Fibroblast of the aortic adventitia (primary cell): Measurements from ENCODE around the gene OR2AK2. TPM values are rescaled to one million over a fixed set of nuclear protein-coding genes. Genes with fewer than 3 reads are reported as not detected.
A peak's percentile ranks its signal among the peaks of the same experiment; 100 is the strongest.
"Not testable (repeated sequence)": the region's sequence is repeated elsewhere in the genome, so short reads cannot be mapped to it uniquely, and the experiment has no call there.

ENCODE experiments used
- DNase-seq: peaks from one replicate; pipeline ENCODE4 v3.0.0-alpha.2; 2010; ENCODE audit warnings: low read depth
- H3K4me3 ChIP-seq: 2 replicates; pipeline ENCODE4 v1.5.1; 2011; ENCODE audit warnings: low read depth, mild to moderate bottlenecking, control low read depth, low read length, moderate library complexity
- total RNA-seq: library from RNA; depleted of rRNA; stranded (reverse); fragments of >200 nt; gene quantifications from 2 replicates; pipeline ENCODE4 v1.2.3, GENCODE V29; 2012; ENCODE audit warnings: low replicate concordance
- TF ChIP-seq, protein P1 (sequence below): IDR thresholded peaks from 2 replicates; pipeline ENCODE4 v1.5.1; 2011; ENCODE audit warnings: mild to moderate bottlenecking, low read length, control low read depth, inconsistent platforms; ENCODE audit not compliant: insufficient read depth

OR2AK2 gene
- total RNA-seq, 1 donor = not detected

DNA sequence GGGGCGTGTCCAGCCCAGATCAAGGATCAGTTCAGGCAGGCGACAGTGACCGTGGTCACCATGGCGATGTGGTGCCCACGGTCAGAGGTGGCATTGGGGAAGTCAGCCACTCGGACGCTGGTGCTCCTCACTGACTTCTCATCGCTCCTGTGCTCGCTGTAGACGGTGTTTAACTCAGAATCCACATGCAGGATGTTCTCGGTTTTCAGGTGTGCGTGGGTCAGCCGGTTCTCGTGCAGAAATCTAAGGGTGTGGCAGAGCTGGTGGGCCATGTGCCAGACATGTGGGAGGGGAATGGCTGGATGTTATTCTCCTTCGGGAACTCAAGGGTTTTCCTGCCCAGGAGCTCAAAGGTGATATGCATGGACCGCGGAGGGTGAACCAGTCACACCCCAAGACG lies 28.6 kb upstream of the OR2AK2 start:
- no peak for DNase-seq
- no peak overlapping the region for H3K4me3 ChIP-seq
- TF ChIP-seq, protein P1, sequence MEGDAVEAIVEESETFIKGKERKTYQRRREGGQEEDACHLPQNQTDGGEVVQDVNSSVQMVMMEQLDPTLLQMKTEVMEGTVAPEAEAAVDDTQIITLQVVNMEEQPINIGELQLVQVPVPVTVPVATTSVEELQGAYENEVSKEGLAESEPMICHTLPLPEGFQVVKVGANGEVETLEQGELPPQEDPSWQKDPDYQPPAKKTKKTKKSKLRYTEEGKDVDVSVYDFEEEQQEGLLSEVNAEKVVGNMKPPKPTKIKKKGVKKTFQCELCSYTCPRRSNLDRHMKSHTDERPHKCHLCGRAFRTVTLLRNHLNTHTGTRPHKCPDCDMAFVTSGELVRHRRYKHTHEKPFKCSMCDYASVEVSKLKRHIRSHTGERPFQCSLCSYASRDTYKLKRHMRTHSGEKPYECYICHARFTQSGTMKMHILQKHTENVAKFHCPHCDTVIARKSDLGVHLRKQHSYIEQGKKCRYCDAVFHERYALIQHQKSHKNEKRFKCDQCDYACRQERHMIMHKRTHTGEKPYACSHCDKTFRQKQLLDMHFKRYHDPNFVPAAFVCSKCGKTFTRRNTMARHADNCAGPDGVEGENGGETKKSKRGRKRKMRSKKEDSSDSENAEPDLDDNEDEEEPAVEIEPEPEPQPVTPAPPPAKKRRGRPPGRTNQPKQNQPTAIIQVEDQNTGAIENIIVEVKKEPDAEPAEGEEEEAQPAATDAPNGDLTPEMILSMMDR = no peak

DNA sequence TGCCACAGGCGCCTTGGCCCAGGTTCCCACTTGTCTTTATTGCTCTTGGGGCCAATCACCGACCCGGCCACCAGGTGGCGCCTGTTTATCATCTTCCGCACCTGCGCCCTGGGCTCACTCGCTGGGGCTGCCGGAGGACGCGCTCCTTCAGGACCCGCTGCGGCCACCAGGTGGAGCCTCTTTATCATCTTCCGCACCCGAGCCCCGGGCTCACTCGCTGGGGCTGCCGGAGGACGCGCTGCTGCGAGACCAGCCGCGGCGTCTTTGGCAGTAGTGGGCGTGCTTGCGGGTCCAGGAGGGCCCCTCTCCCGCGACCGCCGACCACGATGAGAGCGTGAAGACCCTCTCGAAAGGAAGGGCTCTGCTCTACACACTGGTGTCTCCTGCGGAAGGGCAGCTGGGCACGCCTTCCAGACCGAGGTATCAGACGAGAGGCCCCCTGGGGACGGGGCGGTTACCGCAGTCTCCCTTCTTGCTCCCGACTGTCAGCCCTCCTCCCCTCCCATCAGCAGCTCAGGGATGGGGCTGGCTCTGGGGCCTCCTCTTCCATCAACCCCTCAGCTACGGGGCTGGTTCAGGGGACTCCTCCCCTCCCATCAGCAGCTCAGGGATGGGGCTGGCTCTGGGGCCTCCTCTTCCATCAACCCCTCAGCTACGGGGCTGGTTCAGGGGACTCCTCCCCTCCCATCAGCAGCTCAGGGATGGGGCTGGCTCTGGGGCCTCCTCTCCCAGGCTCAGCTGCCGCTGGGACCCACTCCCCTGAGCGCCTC lies 27.9 kb upstream of the OR2AK2 start:
- not testable (repeated sequence) for H3K4me3 ChIP-seq
- DNase-seq = peak; percentile 1

- H3K4me3 ChIP-seq = no peak overlapping the region
- DNase-seq = no peak
- TF ChIP-seq, protein P1 = no peak
Measured at GRCh38 chr1:247942624-247943023, 22.4 kb upstream of the OR2AK2 start.

DNA sequence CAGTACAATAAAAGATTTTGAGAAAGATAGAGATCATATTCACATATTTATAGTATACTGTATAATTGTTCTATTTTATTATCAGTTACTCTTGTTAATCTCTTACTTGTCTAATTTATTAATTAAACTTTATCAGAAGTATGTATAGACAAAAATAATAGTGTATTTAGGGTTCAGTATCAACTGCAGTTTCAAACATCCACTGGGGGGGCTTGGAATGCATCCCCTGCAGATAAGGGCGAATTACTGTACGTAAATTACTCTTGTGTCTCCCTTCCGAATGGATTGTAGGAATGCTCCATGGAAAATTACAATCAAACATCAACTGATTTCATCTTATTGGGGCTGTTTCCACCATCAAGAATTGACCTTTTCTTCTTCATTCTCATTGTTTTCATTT lies 16.5 kb upstream of the OR2AK2 start, which contains the start of gene OR2L8:
TSS of gene OR2L8 (plus strand) at position 301 of the 400 bp plus-strand sequence. CDS start at position 301, 0 bp downstream.
- H3K4me3 ChIP-seq = no peak within 1 kb of the TSS
- TF ChIP-seq, protein P1 = no peak
- DNase-seq = no peak

- no peak overlapping the region for H3K4me3 ChIP-seq
- no peak for DNase-seq
- TF ChIP-seq, protein P1 = no peak
Measured at GRCh38 chr1:247953408-247953807, 11.6 kb upstream of the OR2AK2 start.

- no peak for DNase-seq
- TF ChIP-seq, protein P1 = no peak
- H3K4me3 ChIP-seq = no peak overlapping the region
Measured at GRCh38 chr1:247961791-247962190, 3.2 kb upstream of the OR2AK2 start.

DNA sequence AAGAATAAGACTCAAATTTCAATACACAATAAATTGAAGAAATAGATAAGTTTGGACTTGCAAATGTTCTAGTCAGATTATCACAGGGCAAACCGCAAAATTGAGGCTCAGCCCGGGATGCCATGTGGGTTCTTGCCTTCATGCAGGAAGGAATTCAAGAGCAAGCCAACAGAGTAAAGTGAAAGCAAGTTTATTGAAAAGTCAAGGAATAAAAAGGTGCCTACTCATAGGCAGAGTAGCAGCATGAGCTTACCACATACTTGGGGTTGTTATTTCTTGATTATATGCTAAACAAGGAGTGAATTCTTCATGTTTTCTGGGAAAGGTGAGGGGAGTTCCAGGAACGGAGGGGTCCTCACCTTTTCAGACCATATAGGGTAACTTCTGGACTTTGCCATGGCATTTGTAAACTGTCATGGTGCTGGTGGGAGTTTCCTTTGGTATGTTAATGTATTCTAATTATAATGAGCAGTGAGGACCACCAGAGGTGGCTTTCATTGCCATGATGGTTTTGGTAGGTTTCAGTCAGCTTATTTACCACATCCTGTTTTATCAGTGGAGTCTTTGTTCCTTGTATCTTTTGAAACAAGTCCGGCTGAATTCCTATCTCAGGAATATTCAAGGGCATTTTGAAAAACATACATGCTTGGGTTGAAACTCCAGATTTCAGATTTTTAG lies 2.0 kb upstream of the OR2AK2 start:
- DNase-seq = no peak
- no peak overlapping the region for H3K4me3 ChIP-seq
- TF ChIP-seq, protein P1 = no peak
